ENCODE measurements around the gene ACOXL.
"Not testable (repeated sequence)": the region's sequence is repeated elsewhere in the genome, so short reads cannot be mapped to it uniquely, and the experiment has no call there.

ACOXL gene

GRCh38 chr2:111053266-111053665 lies 320.9 kb downstream of the ACOXL start:
- DNase-seq, result no peak

DNA sequence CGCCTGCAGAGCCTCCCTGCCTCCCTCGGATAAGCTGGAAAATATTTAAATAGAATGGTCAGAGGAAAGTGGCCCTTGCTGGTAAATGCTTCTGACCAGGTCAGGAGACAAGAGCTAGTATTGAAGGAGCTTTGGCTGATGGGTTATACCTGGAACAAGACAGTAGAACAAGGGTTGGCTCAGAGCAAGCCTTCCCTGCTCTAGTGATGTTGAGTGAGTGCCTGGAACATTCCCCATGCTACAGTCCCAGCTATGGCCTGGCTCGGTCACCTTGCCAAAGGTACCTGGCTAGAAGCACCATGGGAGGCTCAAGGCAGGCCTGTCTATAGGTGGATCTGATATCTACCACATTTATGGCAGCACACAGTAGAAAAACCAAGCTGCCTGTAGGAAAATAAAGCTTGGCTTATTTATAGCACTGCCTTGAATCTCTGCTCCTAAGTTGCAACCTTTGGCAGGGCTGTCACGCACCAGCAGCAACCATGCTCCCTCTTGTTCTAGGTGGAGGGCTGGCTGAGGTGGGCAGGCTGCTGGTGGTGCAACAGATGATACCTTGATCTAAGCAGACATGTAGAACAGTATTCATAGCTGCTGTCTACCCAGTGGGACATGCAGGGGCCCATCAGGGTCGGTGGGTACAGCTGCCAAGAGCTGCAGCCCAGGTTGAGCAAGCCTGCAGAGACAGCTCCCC lies 321.6 kb downstream of the ACOXL start:
- DNase-seq, result no peak

GRCh38 chr2:111054791-111055691 lies 322.7 kb downstream of the ACOXL start:
- DNase-seq, result no peak

GRCh38 chr2:111055735-111056134 lies 323.4 kb downstream of the ACOXL start:
- DNase-seq, result no peak

DNA sequence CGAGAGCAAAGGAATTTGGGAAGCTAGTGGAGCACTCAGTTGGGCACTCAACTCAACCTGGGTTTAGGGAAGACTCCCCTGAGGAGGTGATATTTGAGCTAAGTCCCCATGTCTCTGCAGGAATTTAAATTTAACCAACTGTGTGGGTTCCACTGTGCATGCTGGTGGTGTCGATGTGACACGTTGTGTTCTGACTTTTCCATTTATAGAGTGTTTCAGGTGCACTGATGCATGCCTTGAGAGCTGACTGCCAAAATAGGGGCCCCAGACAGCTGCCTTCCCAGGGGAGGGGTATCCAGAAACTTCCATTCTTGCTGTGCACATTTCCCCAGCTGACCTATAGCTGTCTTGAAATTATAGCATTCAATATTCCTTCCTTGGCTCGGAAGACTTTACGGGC lies 324.7 kb downstream of the ACOXL start:
- no peak for DNase-seq

DNA sequence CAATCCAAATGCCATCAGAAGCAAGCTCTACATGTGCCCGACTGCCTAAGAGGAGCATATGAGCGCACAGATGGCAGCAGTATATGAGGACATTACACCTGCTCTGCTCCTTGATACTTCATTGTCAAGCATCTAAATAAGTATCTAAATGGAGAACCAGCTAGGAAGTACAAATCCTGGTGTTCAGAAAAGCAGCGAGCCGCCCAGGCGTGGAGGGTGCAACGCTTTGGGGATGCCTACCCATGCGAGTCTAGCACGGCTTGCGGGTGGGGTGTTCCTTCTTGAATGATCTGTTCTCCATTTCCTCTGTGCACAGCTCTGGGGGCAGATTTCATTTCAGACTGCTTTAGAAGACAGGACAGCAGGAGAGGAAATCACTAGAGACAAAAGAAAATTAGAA lies 325.3 kb downstream of the ACOXL start:
- DNase-seq, result no peak

DNA sequence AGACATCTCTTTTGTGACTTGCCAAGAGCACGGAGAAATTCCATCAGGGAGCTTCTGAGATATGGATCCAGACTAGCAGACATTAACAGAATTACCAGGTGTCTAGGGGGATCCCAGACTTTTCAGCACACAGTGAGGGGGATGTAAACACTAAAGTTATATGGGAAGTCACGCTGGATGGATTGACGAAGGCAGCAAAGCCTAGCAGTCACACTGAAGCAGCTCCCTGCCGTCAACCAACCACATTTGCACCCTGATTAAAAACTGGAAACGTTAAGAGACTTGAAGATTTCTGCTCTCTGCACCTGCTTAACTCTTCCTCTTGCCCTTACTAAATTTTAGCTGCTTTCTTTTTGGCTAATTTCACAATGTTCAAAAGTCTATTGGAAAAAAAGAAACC lies 325.9 kb downstream of the ACOXL start:
- no peak for DNase-seq

DNA sequence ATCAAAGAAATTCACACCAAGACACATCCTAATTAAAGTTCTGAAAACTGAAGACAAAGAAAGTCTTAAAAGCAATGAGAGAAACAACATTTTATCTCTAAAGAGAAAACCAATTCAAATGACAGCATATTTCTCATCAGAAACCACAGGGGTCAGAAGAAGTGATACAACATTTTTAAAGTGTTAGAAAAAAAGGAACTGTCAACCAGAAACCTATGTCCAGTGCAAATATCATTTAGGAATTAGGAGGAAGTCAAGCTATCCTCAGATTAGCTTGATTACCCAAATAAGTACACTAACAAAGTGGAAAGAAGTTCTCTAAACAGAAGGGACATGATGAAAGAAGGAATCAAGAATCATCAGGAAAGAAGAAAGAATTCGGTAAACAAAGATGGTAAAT lies 328.8 kb downstream of the ACOXL start:
- no peak for DNase-seq

DNA sequence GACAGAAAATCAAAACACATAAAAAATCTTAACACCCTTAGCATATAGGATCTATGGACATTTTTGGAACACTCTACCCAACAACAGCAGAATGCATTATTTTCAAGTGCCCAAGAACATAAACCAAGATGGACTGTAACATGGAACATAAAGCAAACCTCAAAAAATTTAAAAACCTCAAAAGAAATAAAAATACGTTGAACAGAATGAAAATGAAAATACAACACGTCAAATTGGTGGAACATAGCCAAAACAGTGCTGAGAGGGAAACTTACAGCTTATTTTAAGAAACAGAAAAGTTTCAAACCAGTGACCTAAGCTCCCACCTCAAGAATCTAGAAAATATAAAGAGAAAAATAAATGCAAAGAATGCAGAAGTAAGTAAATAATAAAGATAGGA lies 330.0 kb downstream of the ACOXL start:
- no peak for DNase-seq

- no peak for DNase-seq
Measured at GRCh38 chr2:111066062-111066593, 333.8 kb downstream of the ACOXL start.

DNA sequence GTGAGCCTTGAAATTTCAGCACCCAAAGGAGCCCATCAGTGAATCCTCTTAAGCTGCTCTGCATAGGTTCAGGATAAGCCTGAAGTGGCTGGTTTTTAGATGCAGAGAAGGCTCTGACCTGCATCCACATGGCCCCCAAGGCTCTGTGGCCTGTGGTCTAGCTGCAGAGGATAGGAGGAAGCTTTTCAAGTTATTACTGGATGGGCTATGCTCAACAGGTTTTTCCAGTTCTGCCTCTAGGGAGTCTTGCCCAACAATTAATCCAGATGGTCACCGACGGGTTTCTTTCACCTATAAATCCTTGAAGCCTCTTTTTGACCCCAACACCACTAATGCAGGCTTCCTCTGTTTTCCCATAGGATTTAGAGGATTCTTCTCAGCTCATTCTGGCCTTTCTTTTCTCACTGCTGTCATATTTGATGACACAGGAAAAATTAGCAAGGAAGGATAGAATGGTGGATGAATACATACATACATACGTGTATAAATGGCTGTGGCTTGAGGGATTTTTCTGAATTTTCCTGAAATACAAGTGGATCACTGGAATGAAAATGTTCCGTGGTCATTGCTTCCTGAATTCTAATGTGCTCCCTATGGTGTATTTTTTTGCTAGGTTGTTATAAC lies 336.2 kb downstream of the ACOXL start:
- no peak for DNase-seq

- no peak for DNase-seq
Measured at GRCh38 chr2:111069722-111070121, 337.3 kb downstream of the ACOXL start.

DNA sequence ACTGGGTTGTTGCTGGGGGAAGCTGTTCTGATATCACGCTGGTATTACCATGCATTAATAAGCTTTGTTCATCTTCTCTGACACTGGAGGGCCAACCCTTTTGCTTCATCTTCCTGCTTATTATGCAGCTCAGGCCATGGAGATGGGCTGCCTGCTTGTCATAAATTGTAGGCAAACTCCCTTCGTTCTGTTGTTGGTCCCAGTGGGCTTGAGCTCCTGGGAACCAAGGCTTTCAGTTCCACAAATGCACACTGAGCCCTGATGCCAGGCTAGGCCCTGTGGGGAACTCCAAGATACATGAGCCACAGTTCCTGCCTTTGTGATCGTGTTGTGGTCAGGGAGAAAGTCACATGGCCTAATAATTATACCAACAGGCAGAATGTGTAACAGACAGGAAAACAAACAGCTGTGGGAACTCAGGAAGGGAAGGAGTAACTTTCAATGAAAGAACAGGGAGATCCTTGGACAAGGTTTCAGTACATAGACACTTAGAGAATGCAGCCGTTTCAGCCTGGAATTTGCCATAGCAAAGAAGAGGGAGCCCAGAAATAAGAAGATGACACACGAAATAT lies 339.3 kb downstream of the ACOXL start:
- no peak for DNase-seq

- DNase-seq, result no peak
Measured at GRCh38 chr2:111072220-111072871, 340.0 kb downstream of the ACOXL start.

GRCh38 chr2:111082659-111083058 lies 350.3 kb downstream of the ACOXL start:
- not testable (repeated sequence) for DNase-seq

GRCh38 chr2:111091811-111092211 lies 359.4 kb downstream of the ACOXL start:
- DNase-seq, result no peak

GRCh38 chr2:111094691-111095090 lies 362.3 kb downstream of the ACOXL start:
- DNase-seq, result peak in 5 of 51 donors; percentile 8 to 32 (median 15)

DNA sequence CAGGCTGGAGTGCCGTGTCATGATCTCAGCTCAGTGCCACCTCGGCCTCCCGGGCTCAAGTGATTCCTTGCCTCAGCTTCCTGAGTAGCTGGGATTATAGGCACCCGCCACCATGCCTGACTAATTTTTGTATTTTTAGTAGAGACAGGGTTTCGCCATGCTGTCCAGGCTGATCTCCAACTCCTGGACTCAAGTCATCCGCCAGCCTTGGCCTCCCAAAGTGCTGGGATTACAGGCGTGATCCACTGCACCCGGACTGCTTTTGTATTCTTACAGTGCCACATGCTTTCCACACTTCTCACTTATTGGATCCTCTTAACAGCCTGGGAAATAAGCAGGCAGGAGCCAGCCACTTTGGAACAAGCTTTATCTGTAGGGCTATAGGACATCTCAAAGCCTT lies 363.1 kb downstream of the ACOXL start:
- DNase-seq, result no peak

- no peak for DNase-seq
Measured at GRCh38 chr2:111099402-111099801, 367.0 kb downstream of the ACOXL start.

DNA sequence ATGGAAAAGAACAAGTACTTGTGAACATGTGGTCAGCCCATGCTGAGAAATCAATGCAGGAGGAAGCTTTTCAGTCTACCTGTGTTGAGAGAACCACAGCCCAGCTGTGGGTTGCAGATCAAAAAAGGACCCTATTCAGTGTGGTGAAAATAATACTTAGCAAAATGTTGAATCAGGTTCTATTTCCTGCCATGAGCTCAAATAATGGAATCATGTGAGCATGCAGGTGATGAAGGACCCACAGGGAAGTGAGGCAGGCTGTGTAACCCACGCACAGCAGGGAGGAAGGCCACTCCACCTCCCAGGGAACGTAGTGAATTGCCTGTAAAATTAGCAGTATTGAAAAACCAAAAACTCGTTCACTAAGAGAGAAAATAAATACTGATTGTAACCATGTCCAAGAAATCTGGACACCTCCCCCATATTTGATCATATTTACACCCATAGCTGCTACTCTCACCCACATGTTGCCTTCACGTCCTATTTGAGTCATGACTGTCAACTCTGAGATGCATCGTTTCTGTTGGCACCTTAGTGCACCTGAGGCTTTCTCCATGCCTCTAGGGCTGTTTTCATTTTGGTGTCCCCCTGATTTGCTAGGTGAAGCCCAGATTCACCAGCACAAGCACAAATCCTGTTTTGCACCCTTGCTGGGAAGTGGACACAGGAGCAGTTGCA lies 367.9 kb downstream of the ACOXL start:
- DNase-seq, result no peak

- no peak for DNase-seq
Measured at GRCh38 chr2:111100765-111101162, 368.4 kb downstream of the ACOXL start.
